Vagina (tissue), 2 donors: Measurements from ENCODE around the gene PRKAG2.

ENCODE experiments used
- CTCF ChIP-seq, 3 experiments: fragments of 450-650 bp in 2 of 3; fragments of 200-600 bp in 1 of 3; sonication (generic) in 1 of 3; IDR thresholded peaks; one replicate each; pipeline ENCODE4 v1.5.1; 2017 to 2019; ENCODE audit warnings: antibody characterized with exemption in 3 of 3, mild to moderate bottlenecking in 2 of 3, moderate library complexity in 2 of 3
- POLR2A ChIP-seq, 2 donors: fragments of 450-650 bp; IDR thresholded peaks; one replicate each; pipeline ENCODE4 v1.6.1; 2017; ENCODE audit warnings: antibody characterized with exemption in 2 of 2, mild to moderate bottlenecking in 2 of 2, moderate library complexity in 2 of 2

- TF ChIP-seq CTCF (IDR thresholded peaks at IDR 0.05) (no peak), POLR2A (IDR thresholded peaks at IDR 0.05) (no peak)
These were observed 205.4 kb downstream of the PRKAG2 start for GRCh38 chr7:151671514-151671913.
